Fibroblast of pulmonary artery (primary cell): ENCODE measurements around the gene ACOXL.
"Not testable (repeated sequence)": the region's sequence is repeated elsewhere in the genome, so short reads cannot be mapped to it uniquely, and the experiment has no call there.

Experiments used
- DNase-seq: peaks from one replicate; pipeline ENCODE4 v3.0.0-alpha.2; 2010; ENCODE audit warnings: low read depth
- H3K4me3 ChIP-seq: replicated peaks from 2 replicates; pipeline ENCODE4 v1.5.1; 2011; ENCODE audit warnings: low read depth, mild to moderate bottlenecking, control low read depth, low read length, moderate library complexity
- TF ChIP-seq, protein P1 (sequence below): IDR thresholded peaks from 2 replicates; pipeline ENCODE4 v1.5.1; 2011; ENCODE audit warnings: mild to moderate bottlenecking, control low read depth, low read length, inconsistent platforms; ENCODE audit errors: missing control alignments

Gene ACOXL

DNA sequence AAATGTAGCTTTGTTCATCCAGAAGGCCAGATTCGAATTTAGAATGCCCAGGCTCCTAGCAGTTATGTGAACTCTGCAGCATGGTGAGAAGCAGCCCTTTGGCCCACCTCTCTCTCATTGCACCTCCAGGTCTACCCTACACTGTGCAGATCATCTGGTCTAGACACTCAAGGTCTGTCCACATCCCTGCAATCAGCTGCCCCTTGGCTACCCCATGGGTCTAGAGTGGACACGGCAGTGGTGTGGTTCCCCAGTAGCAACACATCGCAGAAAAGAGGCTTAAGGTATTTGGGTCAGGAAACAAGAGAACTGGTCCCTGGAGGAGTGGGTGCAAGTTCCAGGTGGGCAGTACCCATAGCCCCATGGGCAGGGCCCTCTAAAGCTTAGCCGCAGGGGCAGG lies 311.7 kb downstream of the ACOXL start:
- TF ChIP-seq, protein P1, sequence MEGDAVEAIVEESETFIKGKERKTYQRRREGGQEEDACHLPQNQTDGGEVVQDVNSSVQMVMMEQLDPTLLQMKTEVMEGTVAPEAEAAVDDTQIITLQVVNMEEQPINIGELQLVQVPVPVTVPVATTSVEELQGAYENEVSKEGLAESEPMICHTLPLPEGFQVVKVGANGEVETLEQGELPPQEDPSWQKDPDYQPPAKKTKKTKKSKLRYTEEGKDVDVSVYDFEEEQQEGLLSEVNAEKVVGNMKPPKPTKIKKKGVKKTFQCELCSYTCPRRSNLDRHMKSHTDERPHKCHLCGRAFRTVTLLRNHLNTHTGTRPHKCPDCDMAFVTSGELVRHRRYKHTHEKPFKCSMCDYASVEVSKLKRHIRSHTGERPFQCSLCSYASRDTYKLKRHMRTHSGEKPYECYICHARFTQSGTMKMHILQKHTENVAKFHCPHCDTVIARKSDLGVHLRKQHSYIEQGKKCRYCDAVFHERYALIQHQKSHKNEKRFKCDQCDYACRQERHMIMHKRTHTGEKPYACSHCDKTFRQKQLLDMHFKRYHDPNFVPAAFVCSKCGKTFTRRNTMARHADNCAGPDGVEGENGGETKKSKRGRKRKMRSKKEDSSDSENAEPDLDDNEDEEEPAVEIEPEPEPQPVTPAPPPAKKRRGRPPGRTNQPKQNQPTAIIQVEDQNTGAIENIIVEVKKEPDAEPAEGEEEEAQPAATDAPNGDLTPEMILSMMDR, result no peak
- DNase-seq, result no peak
- no peak overlapping the region for H3K4me3 ChIP-seq

DNA sequence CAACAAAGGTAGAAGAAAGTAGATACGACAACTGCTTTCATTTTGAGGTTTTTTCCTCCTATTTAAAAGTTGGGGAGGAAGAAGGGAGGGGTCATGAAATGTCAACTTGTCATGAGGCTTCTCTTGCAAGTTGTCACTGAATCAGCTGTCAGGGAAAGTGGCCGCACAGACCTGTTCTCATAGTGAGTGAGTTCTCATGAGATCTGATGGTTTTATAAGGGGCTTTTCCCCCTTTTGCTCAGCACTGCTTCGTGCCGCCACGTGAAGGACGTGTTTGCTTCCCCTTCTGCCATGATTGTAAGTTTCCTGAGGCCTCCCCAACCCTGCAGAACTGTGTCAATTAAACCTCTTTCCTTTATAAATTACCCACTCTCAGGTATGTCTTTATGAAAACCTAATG lies 312.9 kb downstream of the ACOXL start:
- H3K4me3 ChIP-seq, DNase-seq: not testable (repeated sequence)

DNA sequence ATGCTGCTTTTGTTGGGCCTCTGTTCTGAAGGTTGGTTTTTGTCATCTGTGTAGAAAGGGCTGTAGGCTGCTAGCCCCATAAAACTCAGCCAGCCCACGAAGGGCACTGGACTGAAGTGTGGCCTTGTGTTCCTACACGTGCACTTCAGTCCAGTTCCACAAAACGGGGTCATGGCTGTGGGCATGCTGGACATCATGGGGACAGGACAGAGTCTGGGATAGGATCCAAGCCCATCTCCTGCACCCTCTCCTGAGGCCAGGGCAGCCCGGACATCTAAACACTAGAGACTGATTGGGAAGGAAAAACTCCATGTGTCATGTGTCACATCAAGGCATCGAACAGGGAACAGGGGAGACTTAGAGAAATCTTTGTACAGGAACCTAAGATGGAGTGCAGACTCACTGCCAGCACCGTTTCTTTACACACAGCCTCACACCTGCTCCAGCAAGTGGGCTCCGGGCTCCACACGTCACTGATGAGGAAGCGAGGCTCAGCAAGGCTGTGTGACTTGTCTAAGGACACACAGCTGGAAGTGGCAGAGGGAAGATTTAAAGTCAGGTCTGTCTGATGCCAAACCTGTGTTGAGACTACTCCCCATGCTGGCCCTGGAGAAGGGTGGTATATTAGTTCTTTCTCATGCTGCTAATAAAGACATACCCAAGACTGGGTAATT lies 313.5 kb downstream of the ACOXL start:
- TF ChIP-seq, protein P1, result no peak
- no peak overlapping the region for H3K4me3 ChIP-seq
- no peak for DNase-seq

DNA sequence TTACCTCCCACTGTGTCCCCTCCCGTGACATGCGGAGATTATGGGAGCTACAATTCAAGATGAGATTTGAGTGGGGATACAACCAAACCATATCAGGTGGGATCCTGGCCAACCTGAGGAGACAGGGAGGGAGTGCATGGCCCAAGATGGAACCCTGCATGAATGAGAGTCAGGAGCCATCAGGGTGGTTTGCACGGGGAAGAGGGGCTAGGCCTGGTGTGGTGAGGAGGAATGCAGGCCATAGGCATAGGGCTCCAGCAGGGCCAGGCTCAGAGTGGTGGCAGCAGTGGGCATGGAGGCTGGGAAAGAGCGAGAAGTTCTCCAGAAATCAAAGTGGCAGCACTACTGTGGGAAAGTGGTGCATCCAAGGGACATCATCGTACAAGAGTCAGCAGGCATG lies 314.3 kb downstream of the ACOXL start:
- TF ChIP-seq, protein P1, result no peak
- no peak for DNase-seq
- no peak overlapping the region for H3K4me3 ChIP-seq

DNA sequence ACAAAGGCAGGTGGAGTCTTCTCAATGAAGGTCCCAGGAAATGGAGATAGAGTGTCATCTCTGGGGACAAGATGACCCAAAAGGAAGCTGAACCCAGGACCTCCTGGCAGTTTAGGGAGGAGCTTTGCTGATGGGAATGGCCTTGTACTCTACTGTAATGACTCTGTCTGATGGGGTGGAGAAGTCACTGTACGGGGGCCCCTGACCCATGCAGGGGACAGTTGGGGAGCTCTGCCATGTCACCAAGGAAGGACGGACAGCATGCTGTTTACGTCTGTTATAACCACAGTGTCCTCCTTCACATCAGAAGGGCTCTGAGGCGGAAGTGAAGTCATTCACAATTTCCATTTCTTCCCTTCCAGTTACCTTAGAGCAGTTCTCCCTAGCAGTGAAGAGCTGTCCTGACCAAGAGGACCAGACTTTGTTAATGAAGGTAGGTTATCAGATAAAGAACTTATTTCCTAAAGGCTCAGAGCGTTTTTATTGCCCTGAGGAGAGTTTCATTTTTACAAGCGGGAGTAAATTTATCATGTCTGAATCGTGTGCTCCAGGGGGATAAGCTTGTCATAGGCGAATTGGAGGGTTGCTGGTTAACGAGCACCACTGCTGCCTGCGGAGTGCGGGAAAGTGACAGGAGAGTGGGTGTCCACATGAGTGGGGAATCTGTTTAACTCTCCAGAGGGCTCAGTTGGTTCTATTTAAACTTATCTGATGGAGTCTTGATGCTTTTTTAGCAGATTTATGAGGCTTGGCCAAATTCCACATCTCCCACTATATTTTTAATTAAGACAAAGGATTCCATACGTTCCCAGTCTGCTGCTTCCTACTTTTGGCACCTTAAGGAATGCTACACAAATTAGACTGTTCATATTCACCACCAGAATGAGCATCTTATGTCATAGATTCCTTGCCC lies 316.7 kb downstream of the ACOXL start:
- no peak overlapping the region for H3K4me3 ChIP-seq
- TF ChIP-seq, protein P1, result no peak
- no peak for DNase-seq

DNA sequence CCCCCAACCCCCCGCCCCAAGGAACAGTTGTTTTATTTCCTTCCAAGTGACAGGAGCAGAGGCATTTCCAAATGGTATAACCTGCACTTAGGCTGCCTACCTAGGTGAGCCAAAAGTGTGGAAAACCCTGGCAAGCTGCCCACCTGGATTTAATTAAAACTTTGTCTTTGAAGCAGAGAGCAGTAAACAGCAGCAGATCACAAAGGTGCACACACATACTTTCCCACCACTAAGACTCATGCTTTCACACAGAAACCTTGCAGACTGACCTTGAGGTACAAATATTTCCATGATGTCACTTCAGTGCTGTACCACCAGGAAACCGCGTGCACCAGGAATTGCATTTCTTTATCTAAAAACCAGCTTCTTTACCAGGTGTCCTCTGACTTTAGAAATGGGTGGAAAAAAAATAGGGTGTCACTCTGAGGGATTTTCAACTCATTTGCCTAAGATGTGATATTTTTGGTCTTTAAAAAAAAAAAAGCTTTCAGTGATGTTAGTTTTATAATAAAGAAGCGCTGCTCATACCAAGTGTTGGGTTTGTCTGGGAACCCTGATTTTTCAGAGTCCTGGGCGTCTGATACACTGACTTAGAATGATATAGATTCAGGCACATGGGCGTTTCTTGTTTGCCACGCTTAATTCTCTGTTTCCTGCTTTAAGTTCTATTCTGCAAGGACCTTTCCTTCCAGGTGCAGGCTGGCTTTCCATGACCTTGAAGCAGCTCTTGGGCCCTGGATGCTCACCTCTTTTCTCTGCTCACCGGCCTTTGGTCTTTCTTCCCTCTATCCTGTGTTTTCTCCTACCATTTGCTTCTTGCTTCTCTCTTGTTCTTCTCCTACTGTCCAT lies 317.6 kb downstream of the ACOXL start:
- TF ChIP-seq, protein P1, result no peak
- DNase-seq, result peak; percentile 21
- no peak overlapping the region for H3K4me3 ChIP-seq

DNA sequence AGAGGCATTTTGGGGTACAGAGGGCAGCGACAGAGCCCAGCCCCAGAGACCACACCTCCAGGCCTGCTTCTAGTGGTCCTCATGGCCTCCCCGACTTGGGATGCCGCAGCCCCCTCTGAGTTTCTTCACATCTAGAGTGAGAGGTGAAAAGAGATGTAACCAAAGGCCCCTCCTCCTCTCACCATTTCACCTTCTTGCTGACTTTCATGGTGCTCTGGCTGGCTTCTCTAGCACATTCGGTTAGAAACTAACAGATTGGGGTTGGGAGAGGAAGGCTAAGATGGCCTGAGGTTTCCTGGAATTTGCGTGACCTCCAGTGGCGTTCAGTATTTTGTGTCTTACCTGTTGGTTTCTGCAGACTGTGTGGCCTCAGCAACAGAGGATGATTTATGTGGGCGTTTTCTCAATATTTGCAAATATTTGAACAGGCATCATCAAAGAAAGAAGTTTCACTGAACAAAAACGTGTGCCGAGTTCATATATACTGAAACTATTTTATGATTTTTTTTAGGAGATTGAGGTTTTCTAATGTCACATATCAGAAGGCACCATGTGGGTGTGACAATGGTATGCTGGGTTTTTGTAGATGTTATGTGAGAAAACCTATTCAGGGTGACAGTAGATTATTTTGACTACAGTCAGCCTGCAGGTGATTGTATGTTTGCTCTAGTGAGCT lies 318.5 kb downstream of the ACOXL start:
- H3K4me3 ChIP-seq, result no peak overlapping the region
- TF ChIP-seq, protein P1, result no peak
- no peak for DNase-seq
